ENCODE results near the gene PRKCZ.

Gene PRKCZ

GRCh38 chr1:2202008-2202575, 151.9 kb downstream of the PRKCZ start:
- no peak overlapping the region for H3K4me3 Mint-ChIP-seq
- H3K4me1 Mint-ChIP-seq (ENCODE audit: low read depth) = peaks cover 13% of the 10 kb centered on the region
- peaks cover 4% of the 10 kb centered on the region for H3K27me3 Mint-ChIP-seq (ENCODE audit: low read depth)
- H3K36me3 Mint-ChIP-seq (ENCODE audit: low read depth) = peaks cover 3% of the 10 kb centered on the region
- H3K27ac Mint-ChIP-seq = no peak overlapping the region
- no peaks in the 10 kb centered on the region for H3K9me3 Mint-ChIP-seq

- no peaks in the 10 kb centered on the region for H3K9me3 Mint-ChIP-seq
- no peak overlapping the region for H3K4me3 Mint-ChIP-seq
- peaks cover 3% of the 10 kb centered on the region for H3K36me3 Mint-ChIP-seq (ENCODE audit: low read depth)
- H3K27me3 Mint-ChIP-seq (ENCODE audit: low read depth) = peaks cover 4% of the 10 kb centered on the region
- H3K27ac Mint-ChIP-seq = no peak overlapping the region
- peaks cover 13% of the 10 kb centered on the region for H3K4me1 Mint-ChIP-seq (ENCODE audit: low read depth)
Measured at GRCh38 chr1:2202843-2203601, 152.8 kb downstream of the PRKCZ start.

- H3K4me3 Mint-ChIP-seq = no peak overlapping the region
Measured at GRCh38 chr1:2203671-2204414, 153.6 kb downstream of the PRKCZ start.

GRCh38 chr1:2204415-2205190, 154.4 kb downstream of the PRKCZ start:
- Mint-ChIP-seq H3K27ac (no peak overlapping the region), H3K36me3 (ENCODE audit: low read depth) (no peaks in the 10 kb centered on the region), H3K27me3 (ENCODE audit: low read depth) (peaks cover 4% of the 10 kb centered on the region), H3K9me3 (no peaks in the 10 kb centered on the region), H3K4me1 (ENCODE audit: low read depth) (peaks cover 4% of the 10 kb centered on the region), H3K4me3 (no peak overlapping the region)

More at GRCh38 chr1:2203671-2204414, 153.6 kb downstream of the PRKCZ start:
- Mint-ChIP-seq H3K9me3 (no peaks in the 10 kb centered on the region), H3K27ac (no peak overlapping the region), H3K27me3 (ENCODE audit: low read depth) (peaks cover 4% of the 10 kb centered on the region), H3K36me3 (ENCODE audit: low read depth) (peaks cover 3% of the 10 kb centered on the region), H3K4me1 (ENCODE audit: low read depth) (peaks cover 12% of the 10 kb centered on the region)

GRCh38 chr1:2205191-2205952, 155.2 kb downstream of the PRKCZ start:
- Mint-ChIP-seq H3K4me3 (peak overlapping the region; percentile 42), H3K36me3 (ENCODE audit: low read depth) (no peaks in the 10 kb centered on the region), H3K27ac (no peak overlapping the region), H3K4me1 (ENCODE audit: low read depth) (peaks cover 1% of the 10 kb centered on the region), H3K27me3 (ENCODE audit: low read depth) (peaks cover 4% of the 10 kb centered on the region), H3K9me3 (no peaks in the 10 kb centered on the region)

- Mint-ChIP-seq H3K27me3 (ENCODE audit: low read depth) (peaks cover 4% of the 10 kb centered on the region), H3K27ac (peak overlapping the region; percentile 43), H3K4me3 (peak overlapping the region; percentile 1), H3K4me1 (ENCODE audit: low read depth) (peaks cover 1% of the 10 kb centered on the region), H3K9me3 (no peaks in the 10 kb centered on the region), H3K36me3 (ENCODE audit: low read depth) (no peaks in the 10 kb centered on the region)
Measured at GRCh38 chr1:2206813-2207487, 156.7 kb downstream of the PRKCZ start.

- H3K9me3 Mint-ChIP-seq = no peaks in the 10 kb centered on the region
- H3K27me3 Mint-ChIP-seq (ENCODE audit: low read depth) = peaks cover 4% of the 10 kb centered on the region
- no peak overlapping the region for H3K4me3 Mint-ChIP-seq
- H3K36me3 Mint-ChIP-seq (ENCODE audit: low read depth) = no peaks in the 10 kb centered on the region
- H3K27ac Mint-ChIP-seq = no peak overlapping the region
- peaks cover 1% of the 10 kb centered on the region for H3K4me1 Mint-ChIP-seq (ENCODE audit: low read depth)
Measured at GRCh38 chr1:2208309-2209239, 158.4 kb downstream of the PRKCZ start.

- H3K4me3 Mint-ChIP-seq = no peak overlapping the region
- H3K36me3 Mint-ChIP-seq (ENCODE audit: low read depth) = no peaks in the 10 kb centered on the region
Measured at GRCh38 chr1:2209400-2210083, 159.3 kb downstream of the PRKCZ start.

GRCh38 chr1:2210084-2210653, 160.0 kb downstream of the PRKCZ start:
- no peaks in the 10 kb centered on the region for H3K9me3 Mint-ChIP-seq
- H3K4me1 Mint-ChIP-seq (ENCODE audit: low read depth) = peaks cover 1% of the 10 kb centered on the region
- H3K4me3 Mint-ChIP-seq = no peak overlapping the region
- no peaks in the 10 kb centered on the region for H3K36me3 Mint-ChIP-seq (ENCODE audit: low read depth)
- H3K27me3 Mint-ChIP-seq (ENCODE audit: low read depth) = peaks cover 4% of the 10 kb centered on the region
- H3K27ac Mint-ChIP-seq = no peak overlapping the region

More at GRCh38 chr1:2209400-2210083, 159.3 kb downstream of the PRKCZ start:
- Mint-ChIP-seq H3K27me3 (ENCODE audit: low read depth) (peaks cover 4% of the 10 kb centered on the region), H3K4me1 (ENCODE audit: low read depth) (peaks cover 1% of the 10 kb centered on the region), H3K27ac (no peak overlapping the region), H3K9me3 (no peaks in the 10 kb centered on the region)

GRCh38 chr1:2210786-2211185, 160.6 kb downstream of the PRKCZ start:
- H3K27ac Mint-ChIP-seq = no peak overlapping the region
- peaks cover 4% of the 10 kb centered on the region for H3K27me3 Mint-ChIP-seq (ENCODE audit: low read depth)
- no peaks in the 10 kb centered on the region for H3K36me3 Mint-ChIP-seq (ENCODE audit: low read depth)
- H3K4me1 Mint-ChIP-seq (ENCODE audit: low read depth) = peaks cover 1% of the 10 kb centered on the region
- H3K4me3 Mint-ChIP-seq = no peak overlapping the region
- no peaks in the 10 kb centered on the region for H3K9me3 Mint-ChIP-seq

GRCh38 chr1:2212274-2212531, 162.0 kb downstream of the PRKCZ start:
- Mint-ChIP-seq H3K9me3 (no peaks in the 10 kb centered on the region), H3K4me3 (no peak overlapping the region), H3K27me3 (ENCODE audit: low read depth) (no peaks in the 10 kb centered on the region), H3K36me3 (ENCODE audit: low read depth) (no peaks in the 10 kb centered on the region), H3K4me1 (ENCODE audit: low read depth) (peaks cover 1% of the 10 kb centered on the region), H3K27ac (no peak overlapping the region)

Measured in T-helper 1 cell treated with Interleukin-12 subunit alpha and Interleukin-12 subunit beta and Interleukin-4 antibody, amounts not matched to agents 30 μg/mL and 1 μg/mL, for 36 hours (primary cell).